GM12878 (cell line): Measurements from ENCODE around the gene C9orf50. TPM values are rescaled to one million over a fixed set of nuclear protein-coding genes. Genes with fewer than 3 reads are reported as not detected.
A peak's percentile ranks its signal among the peaks of the same experiment; 100 is the strongest.

Source experiments
- BRCA1 ChIP-seq: IDR thresholded peaks from 2 replicates; pipeline ENCODE4 v1.6.1; 2011; ENCODE audit warnings: low read depth, low read length, improper control_type of control experiment
- CEBPB ChIP-seq, 2 experiments: fragments of 150-350 bp in 1 of 2; IDR thresholded peaks; 2 replicates each; pipeline ENCODE4 v1.6.1; 2012 to 2014; ENCODE audit warnings: low read depth in 2 of 2, low read length in 2 of 2, borderline replicate concordance in 1 of 2, inconsistent platforms in 1 of 2
- ESRRA ChIP-seq: IDR thresholded peaks from 2 replicates; pipeline ENCODE4 v1.6.1; 2012; ENCODE audit warnings: mild to moderate bottlenecking, low read length, improper control_type of control experiment
- HCFC1 ChIP-seq: fragments of 150-350 bp; IDR thresholded peaks from 2 replicates; pipeline ENCODE4 v1.6.1; 2014; ENCODE audit warnings: low read length
- IKZF2 ChIP-seq, 2 experiments: fragments of 450-650 bp; IDR thresholded peaks; 2 replicates each; pipeline ENCODE4 v1.6.1; 2017; ENCODE audit warnings: mild to moderate bottlenecking in 2 of 2, moderate library complexity in 2 of 2
- TCF7 ChIP-seq: IDR thresholded peaks from 2 replicates; pipeline ENCODE4 v1.6.1; 2014; ENCODE audit warnings: antibody characterized with exemption, borderline replicate concordance
- ZNF384 ChIP-seq: IDR thresholded peaks from 2 replicates; pipeline ENCODE4 v1.6.1; 2012; ENCODE audit warnings: low read depth, mild to moderate bottlenecking, low read length, improper control_type of control experiment, borderline replicate concordance
- polyA plus RNA-seq, 11 experiments: library from polyadenylated mRNA; depleted of rRNA in 4 of 11; unstranded in 6 of 11; stranded (reverse) in 5 of 11; fragments of >200 nt; fragmentation: Nextera tagmentation in 4 of 11; fragmentation: Illumina TruSeq in 1 of 11; extraction: Ambion mirVana in 4 of 11; extraction: Trizol in 1 of 11; gene quantifications; 1 replicate in 1 of 11; 2 replicates in 10 of 11; pipeline versions ENCODE4 v1.2.1 to v1.2.3, GENCODE V29; 2011 to 2016; ENCODE audit warnings: inconsistent platforms in 2 of 11, missing spikeins in 2 of 11, low read depth in 1 of 11
- total RNA-seq, 4 experiments: library from RNA; depleted of rRNA in 3 of 4; stranded (reverse); fragments of >200 nt in 3 of 4; fragmentation: Illumina TruSeq in 1 of 4; extraction: Trizol in 1 of 4; gene quantifications; 2 replicates each; pipeline versions ENCODE4 v1.2.1 to v1.2.3, GENCODE V29; 2013 to 2021
- TF ChIP-seq, protein P1 (sequence below): IDR thresholded peaks from 2 replicates; pipeline ENCODE4 v1.6.1; 2011; ENCODE audit warnings: borderline replicate concordance, low read depth, mild to moderate bottlenecking, moderate library complexity, mixed read lengths, low read length; ENCODE audit not compliant: insufficient read depth; ENCODE audit errors: extremely low read length
- TF ChIP-seq, protein P2 (sequence below), 3 experiments: IDR thresholded peaks in 2 of 3; conservative IDR thresholded peaks in 1 of 3; 2 replicates each; pipeline ENCODE4 v1.5.1; 2011; ENCODE audit warnings: low read depth in 3 of 3, low read length in 3 of 3, mild to moderate bottlenecking in 3 of 3, control low read depth in 2 of 3, moderate library complexity in 2 of 3, inconsistent platforms in 1 of 3, mixed read lengths in 1 of 3; ENCODE audit not compliant: control insufficient read depth in 2 of 3, insufficient read depth in 1 of 3; ENCODE audit errors: extremely low read depth in 1 of 3

C9orf50 gene
- total and polyA plus RNA-seq, 10 of the 15 experiments (the other 5 are each of a cell fraction or from before 2014, with no cell fraction given), result not detected

DNA sequence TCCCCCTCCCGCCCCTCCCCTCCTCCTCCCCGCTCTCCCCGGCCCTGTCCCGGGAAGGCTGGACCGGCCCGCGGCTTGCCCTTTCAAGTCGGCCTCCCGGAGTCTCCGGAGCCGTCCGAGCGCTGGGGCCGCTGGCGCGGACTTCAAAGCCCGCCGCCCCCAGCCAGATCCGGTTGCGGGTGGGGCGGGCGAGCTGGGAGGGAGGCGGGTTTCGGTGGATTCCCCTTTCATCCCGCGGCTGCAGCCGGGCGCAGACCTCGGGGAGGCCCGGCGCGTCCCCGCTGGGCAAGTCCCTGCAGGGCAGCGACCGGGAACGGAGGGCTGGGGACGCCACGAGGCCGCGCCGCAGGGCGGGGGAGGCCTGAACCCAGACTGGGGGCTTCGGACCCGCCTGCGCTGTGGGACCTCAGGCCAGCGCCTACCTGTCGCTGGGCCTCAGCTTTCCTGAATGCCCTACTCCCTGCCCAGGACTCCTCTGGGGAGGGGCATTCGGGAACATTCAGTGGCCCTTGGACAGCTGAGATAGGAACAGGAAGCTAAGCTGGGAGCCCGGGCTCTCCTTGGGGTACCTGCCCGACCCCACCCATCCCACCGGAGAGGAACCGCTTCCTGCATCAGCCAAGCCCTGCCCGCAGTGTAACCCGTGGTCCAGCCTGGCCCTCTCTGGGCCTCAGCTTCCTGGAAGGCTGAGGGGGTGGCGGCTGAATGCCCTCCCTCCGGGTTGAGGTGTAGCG, 23.4 kb downstream of the C9orf50 start (continued):
- TF ChIP-seq, protein P1, sequence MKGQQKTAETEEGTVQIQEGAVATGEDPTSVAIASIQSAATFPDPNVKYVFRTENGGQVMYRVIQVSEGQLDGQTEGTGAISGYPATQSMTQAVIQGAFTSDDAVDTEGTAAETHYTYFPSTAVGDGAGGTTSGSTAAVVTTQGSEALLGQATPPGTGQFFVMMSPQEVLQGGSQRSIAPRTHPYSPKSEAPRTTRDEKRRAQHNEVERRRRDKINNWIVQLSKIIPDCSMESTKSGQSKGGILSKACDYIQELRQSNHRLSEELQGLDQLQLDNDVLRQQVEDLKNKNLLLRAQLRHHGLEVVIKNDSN, result no peak
- TF ChIP-seq HCFC1, result no peak
- no peak for TF ChIP-seq ESRRA
- TF ChIP-seq TCF7, result peak; percentile 89
- TF ChIP-seq BRCA1, result no peak
- TF ChIP-seq, protein P2, sequence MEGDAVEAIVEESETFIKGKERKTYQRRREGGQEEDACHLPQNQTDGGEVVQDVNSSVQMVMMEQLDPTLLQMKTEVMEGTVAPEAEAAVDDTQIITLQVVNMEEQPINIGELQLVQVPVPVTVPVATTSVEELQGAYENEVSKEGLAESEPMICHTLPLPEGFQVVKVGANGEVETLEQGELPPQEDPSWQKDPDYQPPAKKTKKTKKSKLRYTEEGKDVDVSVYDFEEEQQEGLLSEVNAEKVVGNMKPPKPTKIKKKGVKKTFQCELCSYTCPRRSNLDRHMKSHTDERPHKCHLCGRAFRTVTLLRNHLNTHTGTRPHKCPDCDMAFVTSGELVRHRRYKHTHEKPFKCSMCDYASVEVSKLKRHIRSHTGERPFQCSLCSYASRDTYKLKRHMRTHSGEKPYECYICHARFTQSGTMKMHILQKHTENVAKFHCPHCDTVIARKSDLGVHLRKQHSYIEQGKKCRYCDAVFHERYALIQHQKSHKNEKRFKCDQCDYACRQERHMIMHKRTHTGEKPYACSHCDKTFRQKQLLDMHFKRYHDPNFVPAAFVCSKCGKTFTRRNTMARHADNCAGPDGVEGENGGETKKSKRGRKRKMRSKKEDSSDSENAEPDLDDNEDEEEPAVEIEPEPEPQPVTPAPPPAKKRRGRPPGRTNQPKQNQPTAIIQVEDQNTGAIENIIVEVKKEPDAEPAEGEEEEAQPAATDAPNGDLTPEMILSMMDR (IDR thresholded peaks at IDR 0.05 in 2 of 3, conservative IDR thresholded peaks at IDR 0.05 in 1 of 3; ENCODE audit: control insufficient read depth in 2 of 3, extremely low read depth in 1 of 3, insufficient read depth in 1 of 3, low read depth in 3 of 3, low read length in 3 of 3), result no peak; a peak in 1 of 6 replicates
- no peak for TF ChIP-seq ZNF384
- peak in 1 of 2 experiments; percentile 28; a peak in 1 of 4 replicates for TF ChIP-seq IKZF2 (IDR thresholded peaks at IDR 0.05)
- no peak for TF ChIP-seq CEBPB (IDR thresholded peaks at IDR 0.05; ENCODE audit: borderline replicate concordance in 1 of 2, low read depth in 2 of 2, low read length in 2 of 2)
